Natural killer cell (primary cell): ENCODE results near the gene DGCR6L. TPM values are rescaled to one million over a fixed set of nuclear protein-coding genes. Genes with fewer than 3 reads are reported as not detected.
"Not testable (repeated sequence)": the region's sequence is repeated elsewhere in the genome, so short reads cannot be mapped to it uniquely, and the experiment has no call there.

Experiments
- ATAC-seq, 3 donors: fragments of 150-1000 bp in 2 of 3; fragments of 200-7000 bp in 1 of 3; cut with Tn5 transposase; 1 replicate in 1 of 3; 2 replicates in 2 of 3; pipeline ENCODE4 v1.10.0; 2021; ENCODE audit warnings: mild to moderate bottlenecking in 2 of 3, moderate library complexity in 2 of 3
- DNase-seq, 2 donors: peaks; one replicate each; pipeline versions ENCODE4 v3.0.0 to v3.0.0-alpha.2; 2013 to 2021; ENCODE audit warnings: mixed read lengths in 1 of 2
- H3K27ac ChIP-seq: one replicate; pipeline ENCODE4 v1.5.1; 2013; ENCODE audit warnings: mild to moderate bottlenecking, low read length
- H3K27me3 ChIP-seq: one replicate; pipeline ENCODE4 v1.6.1; 2013; ENCODE audit warnings: low read length; ENCODE audit not compliant: control insufficient read depth, insufficient read depth
- H3K36me3 ChIP-seq: one replicate; pipeline ENCODE4 v1.6.1; 2013; ENCODE audit warnings: low read length; ENCODE audit not compliant: control insufficient read depth, insufficient read depth
- H3K4me1 ChIP-seq: one replicate; pipeline ENCODE4 v1.6.1; 2013; ENCODE audit warnings: low read length; ENCODE audit not compliant: control insufficient read depth, insufficient read depth
- H3K4me3 ChIP-seq: one replicate; pipeline ENCODE4 v1.5.1; 2013; ENCODE audit warnings: low read length
- H3K9me3 ChIP-seq: one replicate; pipeline ENCODE4 v1.6.1; 2013; ENCODE audit warnings: low read length; ENCODE audit not compliant: control insufficient read depth, insufficient read depth
- H3K27ac Mint-ChIP-seq, 2 donors: one replicate each; pipeline ENCODE4 v1.8.0; 2022; ENCODE audit warnings: mild to moderate bottlenecking in 2 of 2, mixed read lengths in 2 of 2, moderate library complexity in 1 of 2
- H3K27me3 Mint-ChIP-seq, 2 donors: one replicate each; pipeline ENCODE4 v1.8.0; 2022; ENCODE audit warnings: low read depth in 2 of 2, mixed read lengths in 2 of 2
- H3K36me3 Mint-ChIP-seq: one replicate; pipeline ENCODE4 v1.8.0; 2022; ENCODE audit warnings: mixed read lengths
- H3K4me1 Mint-ChIP-seq, 2 donors: one replicate each; pipeline ENCODE4 v1.8.0; 2022; ENCODE audit warnings: mixed read lengths in 2 of 2
- H3K4me3 Mint-ChIP-seq: one replicate; pipeline ENCODE4 v1.8.0; 2022; ENCODE audit warnings: mild to moderate bottlenecking, moderate library complexity, mixed read lengths
- H3K9me3 Mint-ChIP-seq, 2 donors: one replicate each; pipeline ENCODE4 v1.8.0; 2022; ENCODE audit warnings: mixed read lengths in 2 of 2
- WGBS: methylation state at CpG from one replicate; pipeline ENCODE4 v1.1.7; 2013; ENCODE audit warnings: missing lambda C conversion rate; ENCODE audit not compliant: insufficient coverage; 5-methylcytosine and 5-hydroxymethylcytosine counted together
- intact Hi-C: fragments of 100-400 bp; cut with micrococcal nuclease; formaldehyde crosslinking; loops from one replicate; pipeline ENCODE4 v1.14.2; 2022
- total RNA-seq, 4 donors: library from RNA; stranded (reverse); fragments of 120-200 nt in 1 of 4; gene quantifications; one replicate each; pipeline versions ENCODE4 v1.2.3 to v1.2.4, GENCODE V29; 2013 to 2022
- TF ChIP-seq, protein P1 (sequence below): fragments of 200-600 bp; IDR thresholded peaks from one replicate; pipeline ENCODE4 v1.8.0; 2022; ENCODE audit warnings: antibody characterized with exemption

The DGCR6L gene
- total RNA-seq, 3 donors from 2014 or later (not counting 1 experiment from before 2014, with no cell fraction given) = 20.3 to 34.3 (median 33.0) TPM

- no peaks in the 10 kb centered on the region for H3K36me3 Mint-ChIP-seq
- no peaks in the 10 kb centered on the region for H3K27me3 ChIP-seq
- TF ChIP-seq, protein P1, sequence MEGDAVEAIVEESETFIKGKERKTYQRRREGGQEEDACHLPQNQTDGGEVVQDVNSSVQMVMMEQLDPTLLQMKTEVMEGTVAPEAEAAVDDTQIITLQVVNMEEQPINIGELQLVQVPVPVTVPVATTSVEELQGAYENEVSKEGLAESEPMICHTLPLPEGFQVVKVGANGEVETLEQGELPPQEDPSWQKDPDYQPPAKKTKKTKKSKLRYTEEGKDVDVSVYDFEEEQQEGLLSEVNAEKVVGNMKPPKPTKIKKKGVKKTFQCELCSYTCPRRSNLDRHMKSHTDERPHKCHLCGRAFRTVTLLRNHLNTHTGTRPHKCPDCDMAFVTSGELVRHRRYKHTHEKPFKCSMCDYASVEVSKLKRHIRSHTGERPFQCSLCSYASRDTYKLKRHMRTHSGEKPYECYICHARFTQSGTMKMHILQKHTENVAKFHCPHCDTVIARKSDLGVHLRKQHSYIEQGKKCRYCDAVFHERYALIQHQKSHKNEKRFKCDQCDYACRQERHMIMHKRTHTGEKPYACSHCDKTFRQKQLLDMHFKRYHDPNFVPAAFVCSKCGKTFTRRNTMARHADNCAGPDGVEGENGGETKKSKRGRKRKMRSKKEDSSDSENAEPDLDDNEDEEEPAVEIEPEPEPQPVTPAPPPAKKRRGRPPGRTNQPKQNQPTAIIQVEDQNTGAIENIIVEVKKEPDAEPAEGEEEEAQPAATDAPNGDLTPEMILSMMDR = no peak
- no peak overlapping the region for H3K27ac Mint-ChIP-seq
- DNase-seq = no peak
- no peaks in the 10 kb centered on the region for H3K9me3 ChIP-seq
- no peak overlapping the region for H3K27ac ChIP-seq
- peaks cover 0 to 9% of the 10 kb centered on the region in 2 donors for H3K4me1 Mint-ChIP-seq
- no peaks in the 10 kb centered on the region for H3K36me3 ChIP-seq
- no peaks in the 10 kb centered on the region for H3K27me3 Mint-ChIP-seq
- WGBS = 77% methylated on average over 9 of the region's 12 CpGs
- H3K4me1 ChIP-seq = no peaks in the 10 kb centered on the region
- intact Hi-C loops = no loop called here
- ATAC-seq = no peak
- H3K9me3 Mint-ChIP-seq = no peaks in the 10 kb centered on the region
- H3K4me3 ChIP-seq = no peak overlapping the region
- no peak overlapping the region for H3K4me3 Mint-ChIP-seq
Observed at GRCh38 chr22:20280866-20281265, 39.0 kb downstream of the DGCR6L start.

- H3K27me3 Mint-ChIP-seq, H3K36me3 Mint-ChIP-seq, H3K4me1 ChIP-seq, DNase-seq, H3K9me3 ChIP-seq, H3K27ac ChIP-seq, H3K4me3 Mint-ChIP-seq, intact Hi-C loops, H3K4me1 Mint-ChIP-seq, H3K27me3 ChIP-seq, ATAC-seq, H3K9me3 Mint-ChIP-seq, H3K4me3 ChIP-seq, H3K27ac Mint-ChIP-seq, H3K36me3 ChIP-seq: not testable (repeated sequence)
- WGBS = 86% methylated on average over 8 of the region's 21 CpGs
Observed at GRCh38 chr22:20280163-20280562, 39.7 kb downstream of the DGCR6L start.

- TF ChIP-seq, protein P1 = no peak
- no peaks in the 10 kb centered on the region for H3K9me3 ChIP-seq
- no peaks in the 10 kb centered on the region for H3K27me3 Mint-ChIP-seq
- H3K27ac ChIP-seq = no peak overlapping the region
- H3K27me3 ChIP-seq = no peaks in the 10 kb centered on the region
- H3K4me1 Mint-ChIP-seq = peaks cover 0 to 9% of the 10 kb centered on the region in 2 donors
- H3K36me3 ChIP-seq = no peaks in the 10 kb centered on the region
- no peaks in the 10 kb centered on the region for H3K36me3 Mint-ChIP-seq
- intact Hi-C loops = no loop called here
- no peak overlapping the region for H3K27ac Mint-ChIP-seq
- DNase-seq (no peak), ATAC-seq (no peak)
- H3K4me3 ChIP-seq = no peak overlapping the region
- H3K4me3 Mint-ChIP-seq = no peak overlapping the region
- WGBS = 42% methylated on average over 15 of the region's 15 CpGs
- H3K9me3 Mint-ChIP-seq = no peaks in the 10 kb centered on the region
- no peaks in the 10 kb centered on the region for H3K4me1 ChIP-seq
Observed at GRCh38 chr22:20279662-20280134, 40.2 kb downstream of the DGCR6L start.

- H3K4me3 Mint-ChIP-seq, H3K4me1 ChIP-seq, H3K36me3 Mint-ChIP-seq, H3K27ac ChIP-seq, H3K9me3 Mint-ChIP-seq, H3K27me3 Mint-ChIP-seq, H3K4me1 Mint-ChIP-seq, ATAC-seq, H3K27me3 ChIP-seq, H3K36me3 ChIP-seq, H3K9me3 ChIP-seq, H3K27ac Mint-ChIP-seq, H3K4me3 ChIP-seq, DNase-seq, intact Hi-C loops: not testable (repeated sequence)
- WGBS = 84% methylated on average over 16 of the region's 22 CpGs
Observed at GRCh38 chr22:20278726-20279490, 41.0 kb downstream of the DGCR6L start.

GRCh38 chr22:20277936-20278635, 41.8 kb downstream of the DGCR6L start:
- H3K36me3 ChIP-seq, H3K4me1 ChIP-seq, ATAC-seq, H3K9me3 ChIP-seq, H3K36me3 Mint-ChIP-seq, H3K27ac Mint-ChIP-seq, H3K27ac ChIP-seq, H3K4me3 Mint-ChIP-seq, DNase-seq, H3K27me3 ChIP-seq, H3K9me3 Mint-ChIP-seq, H3K4me3 ChIP-seq, H3K27me3 Mint-ChIP-seq, intact Hi-C loops: not testable (repeated sequence)
- WGBS = 87% methylated on average over 16 of the region's 18 CpGs
- peaks cover 0 to 13% of the 10 kb centered on the region in 2 donors for H3K4me1 Mint-ChIP-seq
